Common myeloid progenitor, CD34-positive (primary cell): ENCODE results near the gene HOXD4.

Experiments
- CTCF ChIA-PET: fragments of 350-600 bp; sonication (Branson Sonifier 250); formaldehyde crosslinking; loops from one replicate; lab custom pipeline; 2021; ENCODE audit warnings: antibody characterized with exemption; lab: Charles Lee
- POLR2A ChIA-PET: fragments of 350-600 bp; sonication (Branson Sonifier 250); formaldehyde crosslinking; loops from one replicate; lab custom pipeline; 2021; ENCODE audit warnings: antibody characterized with exemption; lab: Charles Lee
- DNase-seq, 3 donors: peaks; one replicate each; pipeline versions ENCODE4 v3.0.0 to v3.0.0-alpha.2; 2013
- H3K27ac ChIP-seq, 2 experiments: 1 replicate in 1 of 2; 2 replicates in 1 of 2; pipeline ENCODE4 v1.7.0; 2013; ENCODE audit warnings: inconsistent platforms in 2 of 2, low read length in 2 of 2, mild to moderate bottlenecking in 2 of 2, low read depth in 1 of 2, moderate library complexity in 1 of 2; ENCODE audit not compliant: severe bottlenecking in 2 of 2, insufficient read depth in 1 of 2, poor library complexity in 1 of 2
- H3K27me3 ChIP-seq, 5 experiments: replicated peaks in 2 of 5; 1 replicate in 3 of 5; 2 replicates in 2 of 5; pipeline versions ENCODE4 v1.6.1 to v1.7.0; 2013; ENCODE audit warnings: low read length in 4 of 5, mild to moderate bottlenecking in 2 of 5, moderate library complexity in 2 of 5, inconsistent platforms in 1 of 5; ENCODE audit not compliant: insufficient read depth in 5 of 5, control insufficient read depth in 4 of 5
- H3K36me3 ChIP-seq, 4 experiments: 1 replicate in 2 of 4; 2 replicates in 2 of 4; pipeline versions ENCODE4 v1.6.1 to v1.7.0; 2013; ENCODE audit warnings: low read length in 3 of 4, control low read depth in 1 of 4, mild to moderate bottlenecking in 1 of 4; ENCODE audit not compliant: control insufficient read depth in 4 of 4, insufficient read depth in 4 of 4
- H3K4me1 ChIP-seq, 4 experiments: 1 replicate in 3 of 4; 2 replicates in 1 of 4; pipeline versions ENCODE4 v1.6.1 to v1.7.1; 2013; ENCODE audit warnings: low read length in 3 of 4, mild to moderate bottlenecking in 3 of 4, control low read depth in 1 of 4, inconsistent platforms in 1 of 4, moderate library complexity in 1 of 4; ENCODE audit not compliant: control insufficient read depth in 4 of 4, insufficient read depth in 4 of 4; ENCODE audit errors: control extremely low read depth in 1 of 4
- H3K4me3 ChIP-seq, 7 experiments: 1 replicate in 4 of 7; 2 replicates in 3 of 7; pipeline versions ENCODE4 v1.5.1 to v1.7.0; 2013; ENCODE audit warnings: mild to moderate bottlenecking in 7 of 7, low read length in 6 of 7, moderate library complexity in 6 of 7, inconsistent platforms in 2 of 7, low read depth in 2 of 7, control low read depth in 1 of 7; ENCODE audit not compliant: insufficient read depth in 4 of 7, control insufficient read depth in 1 of 7; ENCODE audit errors: extremely low read depth in 1 of 7
- H3K9me3 ChIP-seq, 5 experiments: 1 replicate in 4 of 5; 2 replicates in 1 of 5; pipeline versions ENCODE4 v1.6.1 to v1.7.1; 2013; ENCODE audit warnings: low read length in 4 of 5, mild to moderate bottlenecking in 2 of 5, inconsistent platforms in 1 of 5, low read depth in 1 of 5, moderate library complexity in 1 of 5; ENCODE audit not compliant: control insufficient read depth in 4 of 5, insufficient read depth in 2 of 5; ENCODE audit errors: control extremely low read depth in 1 of 5
- WGBS: methylation state at CpG from one replicate; pipeline ENCODE4 v1.1.5; 2013; ENCODE audit not compliant: insufficient coverage; 5-methylcytosine and 5-hydroxymethylcytosine counted together

Gene HOXD4

GRCh38 chr2:176137252-176137580, 14.1 kb upstream of the HOXD4 start:
- DNase-seq: no peak
- Histone ChIP-seq H3K4me1 (peaks cover under 1 to 17% (median 13%) of the 10 kb centered on the region in 4 experiments), H3K36me3 (no peaks in the 10 kb centered on the region), H3K4me3 (no peak overlapping the region), H3K9me3 (peaks cover 0 to 7% (median 0%) of the 10 kb centered on the region in 5 experiments), H3K27ac (no peak overlapping the region), H3K27me3 (peaks cover 55 to 100% (median 67%) of the 10 kb centered on the region in 5 experiments)
- no CpG with 5 or more reads among the region's 2 CpGs for WGBS
- ChIA-PET CTCF (interaction anchor here (0.5 to 5.6 kb wide), 5 partner anchors 16 to 1398 kb away, joined by 3 to 53 read pairs (median 5); no protein-coding TSS in a partner anchor), POLR2A (interaction anchor here (0.6 kb wide), 1 partner anchor 536 kb away, joined by 3 read pairs; no protein-coding TSS in a partner anchor)

GRCh38 chr2:176137906-176138305, 13.4 kb upstream of the HOXD4 start:
- ChIA-PET CTCF (interaction anchor here (1.2 to 7.3 kb wide), 7 partner anchors 11 to 1011 kb away, joined by 3 to 74 read pairs (median 26); no protein-coding TSS in a partner anchor), POLR2A (interaction anchor here (0.6 kb wide), 1 partner anchor 531 kb away, joined by 3 read pairs; no protein-coding TSS in a partner anchor)
- H3K27ac ChIP-seq: no peak overlapping the region
- DNase-seq: no peak
- H3K36me3 ChIP-seq: no peaks in the 10 kb centered on the region
- H3K9me3 ChIP-seq: peaks cover 0 to 7% (median 0%) of the 10 kb centered on the region in 5 experiments
- WGBS: 45% methylated on average over 4 of the region's 8 CpGs
- H3K27me3 ChIP-seq: peaks cover 53 to 100% (median 65%) of the 10 kb centered on the region in 5 experiments
- no peak overlapping the region for H3K4me3 ChIP-seq
- peaks cover 0 to 17% (median 13%) of the 10 kb centered on the region in 4 experiments for H3K4me1 ChIP-seq

GRCh38 chr2:176138526-176138922, 12.8 kb upstream of the HOXD4 start:
- 9% methylated on average over 13 of the region's 14 CpGs for WGBS

GRCh38 chr2:176138923-176139660, 12.3 kb upstream of the HOXD4 start:
- POLR2A ChIA-PET: no interaction called here

More at GRCh38 chr2:176138526-176138922, 12.8 kb upstream of the HOXD4 start:
- POLR2A ChIA-PET: interaction anchor here (0.6 kb wide), 1 partner anchor 530 kb away, joined by 3 read pairs; no protein-coding TSS in a partner anchor
- H3K4me3 ChIP-seq: no peak overlapping the region
- H3K27ac ChIP-seq: no peak overlapping the region
- H3K4me1 ChIP-seq: peaks cover 0 to 17% (median 13%) of the 10 kb centered on the region in 4 experiments
- peaks cover 47 to 100% (median 66%) of the 10 kb centered on the region in 5 experiments for H3K27me3 ChIP-seq
- no peaks in the 10 kb centered on the region for H3K36me3 ChIP-seq
- DNase-seq: no peak
- H3K9me3 ChIP-seq: peaks cover 0 to 7% (median 0%) of the 10 kb centered on the region in 5 experiments
- CTCF ChIA-PET: interaction anchor here (0.7 to 7.3 kb wide), 12 partner anchors 12 to 1010 kb away, joined by 3 to 74 read pairs (median 13); no protein-coding TSS in a partner anchor

GRCh38 chr2:176139661-176140512, 11.5 kb upstream of the HOXD4 start:
- Histone ChIP-seq H3K4me3 (peak overlapping the region in 5 of 7 experiments; percentile 52 to 75 (median 60)), H3K9me3 (peaks cover 0 to 7% (median 0%) of the 10 kb centered on the region in 5 experiments), H3K4me1 (peaks cover 0 to 17% (median 13%) of the 10 kb centered on the region in 4 experiments), H3K36me3 (no peaks in the 10 kb centered on the region), H3K27me3 (peaks cover 43 to 97% (median 66%) of the 10 kb centered on the region in 5 experiments), H3K27ac (no peak overlapping the region)
- 17% methylated on average over 11 of the region's 41 CpGs for WGBS
- DNase-seq: no peak
- CTCF ChIA-PET: interaction anchor here (0.6 to 7.3 kb wide), 30 partner anchors 8 to 1009 kb away, joined by 3 to 74 read pairs (median 6); no protein-coding TSS in a partner anchor
- POLR2A ChIA-PET: no interaction called here

More at GRCh38 chr2:176138923-176139660, 12.3 kb upstream of the HOXD4 start:
- no peak for DNase-seq
- CTCF ChIA-PET: interaction anchor here (0.6 to 7.3 kb wide), 21 partner anchors 7 to 1010 kb away, joined by 3 to 74 read pairs (median 6); no protein-coding TSS in a partner anchor
- Histone ChIP-seq H3K4me3 (no peak overlapping the region), H3K27ac (no peak overlapping the region), H3K27me3 (peaks cover 49 to 100% (median 68%) of the 10 kb centered on the region in 5 experiments), H3K4me1 (peaks cover 0 to 17% (median 13%) of the 10 kb centered on the region in 4 experiments), H3K36me3 (no peaks in the 10 kb centered on the region), H3K9me3 (peaks cover 0 to 7% (median 0%) of the 10 kb centered on the region in 5 experiments)
- 4% methylated on average over 22 of the region's 28 CpGs for WGBS

- Histone ChIP-seq H3K27me3 (peaks cover 35 to 97% (median 67%) of the 10 kb centered on the region in 5 experiments), H3K27ac (no peak overlapping the region), H3K9me3 (peaks cover 0 to 7% (median 0%) of the 10 kb centered on the region in 5 experiments), H3K4me3 (peak overlapping the region; percentile 16 to 75 (median 59)), H3K4me1 (peaks cover 0 to 17% (median 13%) of the 10 kb centered on the region in 4 experiments), H3K36me3 (no peaks in the 10 kb centered on the region)
- peak; percentile 73 to 86 (median 84) for DNase-seq
- POLR2A ChIA-PET: interaction anchor here (0.5 to 0.6 kb wide), 2 partner anchors 36 to 418 kb away, joined by 3 read pairs; no protein-coding TSS in a partner anchor
- CTCF ChIA-PET: interaction anchor here (0.6 to 7.3 kb wide), 27 partner anchors 9 to 1008 kb away, joined by 3 to 74 read pairs (median 6); no protein-coding TSS in a partner anchor
- 9% methylated on average over 36 of the region's 48 CpGs for WGBS
Observed at GRCh38 chr2:176140513-176141317, 10.6 kb upstream of the HOXD4 start.
